HG03354 (cell line): Measurements from ENCODE around the gene HDGFL1.

Experiments
- ATAC-seq: cut with Tn5 transposase; IDR thresholded peaks from one replicate; pipeline ENCODE4 v1.9.1; 2021; ENCODE audit warnings: mild to moderate bottlenecking; ENCODE audit not compliant: unreplicated experiment, poor library complexity, severe bottlenecking

Gene HDGFL1

DNA sequence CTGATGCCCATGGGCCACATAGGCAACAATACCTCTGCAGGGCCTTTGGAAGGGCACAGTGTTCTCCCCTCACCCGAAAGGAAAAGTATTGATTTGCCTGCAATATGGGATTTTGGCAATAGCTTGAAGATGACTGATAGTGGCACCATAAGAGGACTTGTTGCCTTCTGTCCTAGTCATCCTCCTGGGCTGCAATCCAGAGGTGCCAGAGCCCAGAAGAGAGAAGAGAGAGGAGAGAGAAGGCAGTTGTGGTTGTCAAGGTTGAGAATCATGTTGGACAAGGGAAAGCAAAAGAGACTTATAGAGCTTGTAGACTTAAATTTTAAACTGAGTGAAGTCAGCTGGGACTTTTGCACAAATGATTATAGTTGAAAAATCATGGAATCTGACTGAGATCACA is 14.6 kb downstream of the HDGFL1 start:
- no peak for ATAC-seq

DNA sequence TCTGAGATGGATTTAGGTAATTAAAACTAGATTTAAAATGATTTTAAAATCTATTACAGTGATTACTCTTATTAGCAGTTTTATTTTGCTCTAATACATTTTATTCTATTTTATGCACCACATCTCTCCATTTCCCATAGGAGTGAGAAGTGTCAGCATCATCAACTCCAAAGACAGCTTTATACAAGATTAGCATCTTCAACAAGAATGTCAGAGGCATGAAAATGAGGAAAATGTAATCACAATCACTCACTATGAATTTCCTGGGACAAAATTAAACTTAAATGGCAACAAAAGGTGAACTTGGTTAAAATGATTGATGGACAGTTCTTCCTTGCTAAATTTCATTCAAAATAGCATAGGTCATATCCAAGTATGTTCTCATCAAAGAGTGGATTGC is 19.8 kb downstream of the HDGFL1 start:
- ATAC-seq = no peak

DNA sequence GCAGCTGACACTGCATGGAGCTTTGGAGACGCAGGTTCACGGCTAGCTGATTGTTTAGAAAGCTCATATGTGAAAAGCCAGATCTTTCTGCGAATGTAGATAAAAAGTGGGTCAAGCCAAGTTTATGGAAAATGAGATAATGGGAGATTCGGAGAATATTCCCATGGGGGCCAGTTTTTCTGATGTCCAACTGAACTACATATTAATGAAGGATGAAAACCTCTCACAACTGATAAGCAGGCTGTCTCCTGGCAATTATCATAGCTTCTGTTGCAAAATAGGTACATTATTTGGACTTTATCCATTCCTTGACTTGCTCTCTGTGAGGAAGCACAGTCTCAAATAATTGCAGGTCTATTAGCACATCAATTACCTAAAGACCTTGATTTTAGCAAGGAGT is 21.1 kb downstream of the HDGFL1 start:
- ATAC-seq = no peak

GRCh38 chr6:22593895-22594294 is 24.5 kb downstream of the HDGFL1 start:
- no peak for ATAC-seq

DNA sequence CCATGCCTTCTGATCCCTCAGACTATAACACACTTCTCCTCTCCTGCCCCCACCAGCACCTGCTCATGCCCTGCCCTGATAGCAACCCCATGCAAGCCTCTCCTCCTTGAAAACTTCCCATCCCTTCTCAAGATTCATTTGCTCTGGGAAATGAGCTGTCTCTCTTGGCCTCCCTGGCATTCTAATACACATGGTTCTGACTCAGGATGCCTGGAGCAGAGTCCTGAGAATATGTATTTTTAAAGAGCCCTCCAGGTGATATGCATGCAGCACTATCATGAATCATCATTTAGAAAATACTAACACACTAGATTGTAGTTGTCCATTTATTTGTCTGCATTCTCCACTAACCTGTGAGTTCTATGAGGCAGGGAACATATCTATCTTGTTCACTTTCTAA is 26.6 kb downstream of the HDGFL1 start:
- no peak for ATAC-seq

DNA sequence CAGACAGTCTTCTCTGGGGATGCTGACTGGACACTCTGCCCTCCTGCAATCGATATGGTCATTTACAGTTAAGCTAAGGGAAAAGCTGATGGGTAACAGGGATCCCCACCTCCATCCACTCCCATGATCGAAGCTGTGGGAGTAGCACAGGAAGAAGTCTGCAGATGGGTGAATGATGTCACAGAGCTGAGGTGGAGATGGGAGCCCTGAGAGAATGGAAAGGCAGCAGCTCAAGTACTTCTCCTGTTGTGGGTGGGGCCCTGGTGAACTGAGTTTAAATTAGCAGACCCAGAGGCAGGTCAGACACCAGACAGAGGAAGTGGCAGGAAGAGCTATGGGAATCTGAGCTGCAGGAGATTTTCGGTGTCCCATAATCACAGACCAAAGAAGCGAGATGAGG is 29.0 kb downstream of the HDGFL1 start:
- ATAC-seq = no peak

- no peak for ATAC-seq
These were observed 30.7 kb downstream of the HDGFL1 start for GRCh38 chr6:22600059-22600458.

DNA sequence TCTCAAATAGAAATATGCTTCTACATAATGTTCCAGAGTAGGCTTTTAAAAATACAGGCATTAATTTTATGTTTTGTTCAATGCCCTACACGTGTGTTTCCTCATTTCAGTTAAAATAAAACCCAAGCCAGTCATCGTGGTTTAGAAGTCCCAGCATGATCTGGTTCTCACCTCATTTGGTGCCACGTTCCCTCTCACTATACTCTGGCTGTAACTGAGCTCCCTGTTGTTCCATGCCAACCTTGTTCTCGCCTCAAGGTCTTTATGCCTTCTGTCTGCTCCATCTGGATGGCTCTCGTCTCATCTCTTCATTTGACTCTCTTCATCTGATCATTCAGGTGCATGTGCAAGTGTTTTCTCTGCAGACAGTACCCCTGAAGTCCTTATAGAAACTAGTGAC is 32.6 kb downstream of the HDGFL1 start:
- ATAC-seq = no peak

DNA sequence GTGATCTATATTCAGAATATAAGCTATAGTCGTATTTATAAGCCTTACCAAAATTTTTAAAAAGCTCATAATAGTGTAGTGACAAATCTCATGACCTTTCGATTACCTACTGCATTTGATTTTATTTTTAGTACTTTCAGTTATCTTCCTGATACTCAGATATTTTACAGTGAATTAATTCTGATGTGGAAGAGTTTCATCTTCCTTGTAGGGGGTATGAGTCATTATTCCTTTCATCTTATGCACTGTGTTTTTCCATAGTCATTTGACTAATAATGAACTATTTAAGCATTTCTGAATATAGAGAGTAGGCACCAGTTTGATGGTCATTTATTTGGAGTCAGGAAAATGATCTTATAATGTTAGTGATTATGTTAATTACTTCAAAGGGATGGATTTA is 36.4 kb downstream of the HDGFL1 start:
- ATAC-seq = no peak

DNA sequence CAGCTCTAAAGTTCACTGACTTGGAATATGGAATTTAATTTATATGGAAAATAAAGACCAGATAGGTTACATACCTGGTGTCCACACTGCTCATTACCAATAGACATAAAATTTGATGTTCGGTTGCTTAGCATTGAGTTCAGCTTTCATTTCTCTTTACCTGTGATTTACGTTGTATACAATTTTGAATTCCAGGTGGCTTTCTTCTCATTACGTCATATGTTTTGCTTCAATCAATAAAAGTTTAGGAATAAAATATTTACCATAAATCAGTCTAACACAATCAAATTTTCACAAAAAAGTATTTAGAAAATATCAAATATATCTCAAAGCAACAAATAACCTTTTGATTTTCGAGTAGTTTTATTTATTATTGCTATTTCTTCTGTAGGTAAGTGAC is 40.8 kb downstream of the HDGFL1 start:
- ATAC-seq = no peak

DNA sequence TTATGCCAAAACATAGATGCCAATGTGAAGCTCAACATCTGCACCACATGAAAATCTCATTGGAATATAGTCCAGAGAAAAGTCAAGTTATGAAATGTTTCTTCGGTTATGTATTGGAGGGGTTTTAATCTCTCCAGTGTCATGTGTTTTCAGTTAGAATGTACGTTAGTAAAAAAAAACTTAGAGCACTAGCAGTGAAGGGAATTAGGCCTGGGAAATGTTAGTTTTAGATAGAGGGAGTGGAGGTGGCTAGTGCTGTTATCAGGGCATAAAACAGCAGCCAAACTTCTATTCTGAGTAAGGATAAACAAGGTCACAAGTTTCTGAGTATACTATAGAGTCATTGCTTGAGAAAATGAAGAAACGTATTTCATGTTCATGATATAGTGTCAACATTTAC is 42.9 kb downstream of the HDGFL1 start:
- ATAC-seq = no peak

GRCh38 chr6:22613051-22613450 is 43.7 kb downstream of the HDGFL1 start:
- ATAC-seq = no peak

DNA sequence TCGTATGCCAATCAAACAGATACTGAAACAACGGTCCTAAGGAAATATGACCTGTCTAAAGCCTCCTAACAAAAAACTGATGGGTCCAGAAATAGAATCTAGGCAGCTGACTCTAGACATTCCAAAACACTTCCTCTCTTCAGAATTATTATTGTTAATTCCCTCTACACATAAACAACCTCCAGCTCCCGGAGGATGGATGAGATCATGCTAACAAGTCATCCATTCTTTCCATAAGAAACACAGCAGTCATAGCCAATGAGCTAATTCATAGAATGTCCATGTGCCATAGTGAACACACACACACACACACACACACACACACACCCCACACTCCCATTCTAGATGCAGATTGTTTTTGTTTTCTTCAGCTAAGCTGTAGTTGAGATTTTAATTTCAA is 44.3 kb downstream of the HDGFL1 start:
- no peak for ATAC-seq

- ATAC-seq = no peak
These were observed 45.2 kb downstream of the HDGFL1 start for GRCh38 chr6:22614547-22614946.

DNA sequence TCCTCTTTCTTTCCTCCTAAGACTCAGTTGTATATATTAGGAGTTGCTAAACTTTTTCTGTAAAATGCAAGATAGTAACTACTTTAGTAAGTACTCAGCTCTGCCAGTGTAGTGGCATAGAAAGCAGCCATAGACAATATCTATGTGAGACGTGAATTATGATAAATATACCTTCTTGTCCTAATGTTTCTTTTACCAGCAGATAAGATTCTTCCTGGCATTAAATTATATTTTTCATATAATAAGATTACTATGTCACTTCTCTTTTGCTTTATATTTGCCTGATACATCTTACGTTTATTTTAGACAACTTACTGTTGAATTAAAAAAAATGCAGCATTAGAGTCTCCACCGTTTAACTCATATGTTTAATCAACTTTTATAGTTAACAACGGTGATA is 51.7 kb downstream of the HDGFL1 start:
- ATAC-seq = no peak
